HepG2 (cell line): ENCODE measurements around the gene TACC3. TPM values are rescaled to one million over a fixed set of nuclear protein-coding genes. Genes with fewer than 3 reads are reported as not detected.

Source experiments
- AGO2 ChIP-seq: fragments of 200-400 bp; formaldehyde crosslinking; optimal IDR thresholded peaks from 2 replicates; pipeline ENCODE3; 2017; ENCODE audit warnings: mild to moderate bottlenecking, low read depth, low read length, moderate library complexity
- ESRRA ChIP-seq: sonication (generic); formaldehyde crosslinking; IDR thresholded peaks from 2 replicates; pipeline ENCODE4 v1.5.1; 2020; ENCODE audit warnings: mild to moderate bottlenecking, low read depth, missing genetic modification reagents
- FIP1L1 ChIP-seq: fragments of 200-400 bp; formaldehyde crosslinking; IDR thresholded peaks from 2 replicates; pipeline ENCODE4 v1.6.1; 2018; ENCODE audit warnings: low read depth, mild to moderate bottlenecking, low read length, moderate library complexity, borderline replicate concordance; ENCODE audit not compliant: insufficient read depth
- NFIB ChIP-seq: sonication (generic); formaldehyde crosslinking; IDR thresholded peaks from 2 replicates; pipeline ENCODE4 v1.9.0; 2021; ENCODE audit warnings: missing genetic modification reagents, mild to moderate bottlenecking, borderline replicate concordance
- REXO4 ChIP-seq: sonication (generic); formaldehyde crosslinking; IDR thresholded peaks from 2 replicates; pipeline ENCODE4 v1.8.0; 2022; ENCODE audit warnings: missing genetic modification reagents, mild to moderate bottlenecking, borderline replicate concordance
- RFX5 ChIP-seq: IDR thresholded peaks from 2 replicates; pipeline ENCODE4 v1.6.1; 2011; ENCODE audit warnings: low read depth, low read length, improper control_type of control experiment
- STAG1 ChIP-seq: sonication (generic); formaldehyde crosslinking; IDR thresholded peaks from 2 replicates; pipeline ENCODE4 v1.4.0; 2020; ENCODE audit warnings: missing genetic modification reagents
- SUZ12 ChIP-seq: fragments of 150-350 bp; IDR thresholded peaks from 2 replicates; pipeline ENCODE4 v1.6.1; 2014; ENCODE audit warnings: low read depth, low read length
- USF2 ChIP-seq, 2 experiments: sonication (generic) in 1 of 2; formaldehyde crosslinking in 1 of 2; IDR thresholded peaks; 2 replicates each; pipeline versions ENCODE4 v1.5.1 to v1.6.1; 2011 to 2020; ENCODE audit warnings: borderline replicate concordance in 1 of 2, low read depth in 1 of 2, low read length in 1 of 2, mild to moderate bottlenecking in 1 of 2, missing genetic modification reagents in 1 of 2, moderate library complexity in 1 of 2
- ZMYM4 ChIP-seq: sonication (generic); formaldehyde crosslinking; IDR thresholded peaks from 2 replicates; pipeline ENCODE4 v1.8.1; 2023; ENCODE audit warnings: mild to moderate bottlenecking, missing genetic modification reagents
- ZNF382 ChIP-seq: sonication (generic); formaldehyde crosslinking; IDR thresholded peaks from 2 replicates; pipeline ENCODE4 v1.5.0; 2020; ENCODE audit warnings: missing genetic modification reagents, mild to moderate bottlenecking, borderline replicate concordance
- ZNF501 ChIP-seq: sonication (generic); formaldehyde crosslinking; IDR thresholded peaks from 2 replicates; pipeline ENCODE4 v1.5.1; 2020; ENCODE audit warnings: mild to moderate bottlenecking, moderate library complexity, missing genetic modification reagents
- ZNF562 ChIP-seq: sonication (generic); formaldehyde crosslinking; IDR thresholded peaks from 2 replicates; pipeline ENCODE4 v1.8.0; 2022; ENCODE audit warnings: missing genetic modification reagents, borderline replicate concordance
- ZNF563 ChIP-seq: sonication (generic); formaldehyde crosslinking; IDR thresholded peaks from 2 replicates; pipeline ENCODE4 v1.8.0; 2022; ENCODE audit warnings: mild to moderate bottlenecking, moderate library complexity, missing genetic modification reagents
- polyA plus RNA-seq, 8 experiments: library from polyadenylated mRNA; depleted of rRNA in 3 of 8; stranded (reverse) in 7 of 8; unstranded in 1 of 8; fragments of >200 nt; fragmentation: Illumina TruSeq in 4 of 8; extraction: Trizol in 4 of 8; gene quantifications; 2 replicates each; pipeline versions ENCODE4 v1.2.1 to v1.2.3, GENCODE V29; 2011 to 2016; ENCODE audit warnings: low read depth in 4 of 8, missing spikeins in 1 of 8, mixed read lengths in 1 of 8; ENCODE audit not compliant: insufficient read depth in 1 of 8
- total RNA-seq, 5 experiments: library from RNA; depleted of rRNA; stranded (reverse); fragments of >200 nt; fragmentation: Illumina TruSeq; extraction: Trizol; gene quantifications; 2 replicates each; pipeline ENCODE4 v1.2.3, GENCODE V29; 2016; ENCODE audit warnings: low read depth in 1 of 5
- TF ChIP-seq, protein P1 (sequence below): IDR thresholded peaks from 2 replicates; pipeline ENCODE4 v1.6.1; 2016
- TF ChIP-seq, protein P2 (sequence below): sonication (generic); formaldehyde crosslinking; IDR thresholded peaks from 2 replicates; pipeline ENCODE4 v1.9.0; 2021; ENCODE audit warnings: missing genetic modification reagents, mild to moderate bottlenecking, borderline replicate concordance
- TF ChIP-seq, protein P3 (sequence below): sonication (generic); formaldehyde crosslinking; IDR thresholded peaks from 2 replicates; pipeline ENCODE4 v1.4.0; 2020; ENCODE audit warnings: missing genetic modification reagents, borderline replicate concordance
- TF ChIP-seq, protein P4 (sequence below): sonication (generic); formaldehyde crosslinking; IDR thresholded peaks from 2 replicates; pipeline ENCODE4 v1.5.0; 2020; ENCODE audit warnings: missing genetic modification reagents

TACC3 gene
- total and polyA plus RNA-seq, 2 of the 13 experiments (the other 11 are each of a cell fraction or from before 2014, with no cell fraction given) = 20.3 to 21.2 TPM

DNA sequence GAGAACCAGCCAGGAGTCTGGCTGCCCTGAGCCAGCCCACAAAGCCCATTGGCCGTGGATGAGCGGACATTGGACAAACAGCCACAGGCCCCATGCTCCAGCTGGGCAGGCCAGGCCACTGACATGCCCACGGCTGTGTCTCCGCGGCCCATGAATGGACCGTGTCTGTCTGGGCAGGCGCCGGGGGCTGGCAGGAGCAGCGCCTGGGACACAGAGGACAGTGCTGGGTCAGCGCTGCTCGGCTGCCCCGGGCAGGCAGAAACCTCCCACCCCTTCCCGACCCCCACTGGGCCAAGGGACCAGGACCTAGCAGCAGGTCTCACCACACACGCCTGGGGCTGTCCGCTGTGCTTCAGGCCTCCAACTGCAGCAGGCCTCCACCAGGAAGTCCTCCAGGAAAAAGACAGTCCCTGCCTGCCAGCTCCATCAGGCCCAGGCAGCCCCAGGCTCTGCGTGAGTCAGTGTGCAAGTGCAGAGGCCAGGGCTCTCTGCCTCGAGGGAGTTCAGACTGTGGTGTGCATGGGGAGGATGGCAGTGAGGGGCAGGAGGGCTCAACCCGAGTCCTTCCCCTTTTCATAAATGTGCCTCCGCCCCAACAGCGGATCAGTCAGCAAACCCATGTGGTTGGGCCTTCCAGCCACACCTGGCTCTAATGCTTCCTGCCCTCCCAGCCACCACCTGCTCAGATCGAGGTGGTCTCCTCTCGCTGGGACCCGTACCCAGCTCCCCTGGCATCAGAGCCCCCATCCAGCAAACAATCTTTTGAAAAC is 54.6 kb downstream of the TACC3 start (continued):
- TF ChIP-seq, protein P1, sequence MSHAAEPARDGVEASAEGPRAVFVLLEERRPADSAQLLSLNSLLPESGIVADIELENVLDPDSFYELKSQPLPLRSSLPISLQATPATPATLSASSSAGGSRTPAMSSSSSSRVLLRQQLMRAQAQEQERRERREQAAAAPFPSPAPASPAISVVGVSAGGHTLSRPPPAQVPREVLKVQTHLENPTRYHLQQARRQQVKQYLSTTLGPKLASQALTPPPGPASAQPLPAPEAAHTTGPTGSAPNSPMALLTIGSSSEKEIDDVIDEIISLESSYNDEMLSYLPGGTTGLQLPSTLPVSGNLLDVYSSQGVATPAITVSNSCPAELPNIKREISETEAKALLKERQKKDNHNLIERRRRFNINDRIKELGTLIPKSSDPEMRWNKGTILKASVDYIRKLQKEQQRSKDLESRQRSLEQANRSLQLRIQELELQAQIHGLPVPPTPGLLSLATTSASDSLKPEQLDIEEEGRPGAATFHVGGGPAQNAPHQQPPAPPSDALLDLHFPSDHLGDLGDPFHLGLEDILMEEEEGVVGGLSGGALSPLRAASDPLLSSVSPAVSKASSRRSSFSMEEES (CRISPR knock-in tag) = no peak
- TF ChIP-seq REXO4 (CRISPR knock-in tag) (no peak), ZNF501 (CRISPR knock-in tag) (peak; percentile 47; the same call in 1 of the 2 replicates), FIP1L1 (0 out of 2 replicates have a peak, but pooled peaks have one; percentile 12), ZNF382 (CRISPR knock-in tag) (no peak), NFIB (CRISPR knock-in tag) (no peak), ZNF562 (CRISPR knock-in tag) (no peak), ZNF563 (CRISPR knock-in tag) (0 out of 2 replicates have a peak, but pooled peaks have one; percentile 52), STAG1 (CRISPR knock-in tag) (0 out of 2 replicates have a peak, but pooled peaks have one; percentile 11), SUZ12 (no peak), ZMYM4 (CRISPR knock-in tag) (no peak), RFX5 (no peak), ESRRA (CRISPR knock-in tag) (no peak), USF2 (IDR thresholded peaks at IDR 0.05; ENCODE audit: low read depth, low read length) (no peak), USF2 (CRISPR knock-in tag; IDR thresholded peaks at IDR 0.05; ENCODE audit: borderline replicate concordance) (no peak), AGO2 (peak; percentile 89)
- TF ChIP-seq, protein P2, sequence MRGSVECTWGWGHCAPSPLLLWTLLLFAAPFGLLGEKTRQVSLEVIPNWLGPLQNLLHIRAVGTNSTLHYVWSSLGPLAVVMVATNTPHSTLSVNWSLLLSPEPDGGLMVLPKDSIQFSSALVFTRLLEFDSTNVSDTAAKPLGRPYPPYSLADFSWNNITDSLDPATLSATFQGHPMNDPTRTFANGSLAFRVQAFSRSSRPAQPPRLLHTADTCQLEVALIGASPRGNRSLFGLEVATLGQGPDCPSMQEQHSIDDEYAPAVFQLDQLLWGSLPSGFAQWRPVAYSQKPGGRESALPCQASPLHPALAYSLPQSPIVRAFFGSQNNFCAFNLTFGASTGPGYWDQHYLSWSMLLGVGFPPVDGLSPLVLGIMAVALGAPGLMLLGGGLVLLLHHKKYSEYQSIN (CRISPR knock-in tag) = no peak
- TF ChIP-seq, protein P3, sequence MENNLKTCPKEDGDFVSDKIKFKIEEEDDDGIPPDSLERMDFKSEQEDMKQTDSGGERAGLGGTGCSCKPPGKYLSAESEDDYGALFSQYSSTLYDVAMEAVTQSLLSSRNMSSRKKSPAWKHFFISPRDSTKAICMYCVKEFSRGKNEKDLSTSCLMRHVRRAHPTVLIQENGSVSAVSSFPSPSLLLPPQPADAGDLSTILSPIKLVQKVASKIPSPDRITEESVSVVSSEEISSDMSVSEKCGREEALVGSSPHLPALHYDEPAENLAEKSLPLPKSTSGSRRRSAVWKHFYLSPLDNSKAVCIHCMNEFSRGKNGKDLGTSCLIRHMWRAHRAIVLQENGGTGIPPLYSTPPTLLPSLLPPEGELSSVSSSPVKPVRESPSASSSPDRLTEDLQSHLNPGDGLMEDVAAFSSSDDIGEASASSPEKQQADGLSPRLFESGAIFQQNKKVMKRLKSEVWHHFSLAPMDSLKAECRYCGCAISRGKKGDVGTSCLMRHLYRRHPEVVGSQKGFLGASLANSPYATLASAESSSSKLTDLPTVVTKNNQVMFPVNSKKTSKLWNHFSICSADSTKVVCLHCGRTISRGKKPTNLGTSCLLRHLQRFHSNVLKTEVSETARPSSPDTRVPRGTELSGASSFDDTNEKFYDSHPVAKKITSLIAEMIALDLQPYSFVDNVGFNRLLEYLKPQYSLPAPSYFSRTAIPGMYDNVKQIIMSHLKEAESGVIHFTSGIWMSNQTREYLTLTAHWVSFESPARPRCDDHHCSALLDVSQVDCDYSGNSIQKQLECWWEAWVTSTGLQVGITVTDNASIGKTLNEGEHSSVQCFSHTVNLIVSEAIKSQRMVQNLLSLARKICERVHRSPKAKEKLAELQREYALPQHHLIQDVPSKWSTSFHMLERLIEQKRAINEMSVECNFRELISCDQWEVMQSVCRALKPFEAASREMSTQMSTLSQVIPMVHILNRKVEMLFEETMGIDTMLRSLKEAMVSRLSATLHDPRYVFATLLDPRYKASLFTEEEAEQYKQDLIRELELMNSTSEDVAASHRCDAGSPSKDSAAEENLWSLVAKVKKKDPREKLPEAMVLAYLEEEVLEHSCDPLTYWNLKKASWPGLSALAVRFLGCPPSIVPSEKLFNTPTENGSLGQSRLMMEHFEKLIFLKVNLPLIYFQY (CRISPR knock-in tag) = no peak
- TF ChIP-seq, protein P4, sequence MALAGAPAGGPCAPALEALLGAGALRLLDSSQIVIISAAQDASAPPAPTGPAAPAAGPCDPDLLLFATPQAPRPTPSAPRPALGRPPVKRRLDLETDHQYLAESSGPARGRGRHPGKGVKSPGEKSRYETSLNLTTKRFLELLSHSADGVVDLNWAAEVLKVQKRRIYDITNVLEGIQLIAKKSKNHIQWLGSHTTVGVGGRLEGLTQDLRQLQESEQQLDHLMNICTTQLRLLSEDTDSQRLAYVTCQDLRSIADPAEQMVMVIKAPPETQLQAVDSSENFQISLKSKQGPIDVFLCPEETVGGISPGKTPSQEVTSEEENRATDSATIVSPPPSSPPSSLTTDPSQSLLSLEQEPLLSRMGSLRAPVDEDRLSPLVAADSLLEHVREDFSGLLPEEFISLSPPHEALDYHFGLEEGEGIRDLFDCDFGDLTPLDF (CRISPR knock-in tag) = no peak
